Stomach (tissue), 9 donors: ENCODE data around the gene NFE2L3. TPM values are rescaled to one million over a fixed set of nuclear protein-coding genes. Genes with fewer than 3 reads are reported as not detected.

Experiments
- DNase-seq, 2 donors: peaks; one replicate each; pipeline versions ENCODE4 v3.0.0 to v3.0.0-alpha.2; 2013 to 2019
- H3K27ac ChIP-seq, 5 donors: fragments of 200-600 bp in 4 of 5; sonication (generic) in 4 of 5; one replicate each; pipeline ENCODE4 v1.5.1; 2013 to 2019; ENCODE audit warnings: mild to moderate bottlenecking in 1 of 5, moderate library complexity in 1 of 5
- H3K27me3 ChIP-seq, 3 donors: fragments of 200-600 bp; sonication (generic); one replicate each; pipeline ENCODE4 v1.5.1; 2017 to 2019; ENCODE audit warnings: mixed run types in 1 of 3
- H3K36me3 ChIP-seq, 4 donors: fragments of 200-600 bp; sonication (generic); 1 replicate in 3 of 4; 2 replicates in 1 of 4; pipeline ENCODE4 v1.5.1; 2016 to 2019
- H3K4me1 ChIP-seq, 4 donors: fragments of 200-600 bp; sonication (generic); one replicate each; pipeline ENCODE4 v1.5.1; 2016 to 2019
- H3K4me3 ChIP-seq, 4 donors: fragments of 200-600 bp; sonication (generic) in 3 of 4; one replicate each; pipeline ENCODE4 v1.5.1; 2016 to 2019; ENCODE audit warnings: mild to moderate bottlenecking in 1 of 4
- H3K9me3 ChIP-seq, 4 donors: fragments of 200-600 bp; sonication (generic); one replicate each; pipeline ENCODE4 v1.5.1; 2016 to 2019
- CTCF ChIP-seq, 7 experiments: fragments of 450-650 bp in 4 of 7; fragments of 200-600 bp in 3 of 7; sonication (generic) in 3 of 7; IDR thresholded peaks; one replicate each; pipeline ENCODE4 v1.5.1; 2016 to 2019; ENCODE audit warnings: antibody characterized with exemption in 7 of 7, control low read depth in 2 of 7, mild to moderate bottlenecking in 1 of 7
- EP300 ChIP-seq: sonication (generic); formaldehyde crosslinking; IDR thresholded peaks from one replicate; pipeline ENCODE4 v1.6.1; 2017; ENCODE audit warnings: antibody characterized with exemption
- POLR2A ChIP-seq, 4 donors: fragments of 450-650 bp; IDR thresholded peaks; one replicate each; pipeline ENCODE4 v1.6.1; 2016; ENCODE audit warnings: antibody characterized with exemption in 4 of 4, control low read depth in 2 of 4, mild to moderate bottlenecking in 1 of 4, moderate library complexity in 1 of 4
- POLR2AphosphoS5 ChIP-seq, 3 donors: sonication (generic); formaldehyde crosslinking; IDR thresholded peaks; one replicate each; pipeline ENCODE4 v1.6.1; 2016; ENCODE audit warnings: antibody characterized with exemption in 3 of 3
- WGBS, 5 donors: extraction: QIAGEN DNeasy Blood & Tissue Kit in 3 of 5; methylation state at CpG; one replicate each; pipeline versions ENCODE4 v1.1.5 to v1.1.7; 2013 to 2018; 5-methylcytosine and 5-hydroxymethylcytosine counted together
- intact Hi-C: fragments of 100-400 bp; cut with DNase I; formaldehyde crosslinking; loops from one replicate; pipeline ENCODE4 v1.15.1; 2023; ENCODE audit warnings: low total_unique reads
- polyA plus RNA-seq, 3 donors: library from polyadenylated mRNA; stranded (reverse); fragments of 200-250 nt; gene quantifications; one replicate each; pipeline ENCODE4 v1.2.3, GENCODE V29; 2013
- total RNA-seq, 5 donors: library from RNA; depleted of rRNA; stranded (reverse); fragments of >200 nt; gene quantifications; one replicate each; pipeline versions ENCODE4 v1.1.0 to v1.2.3, GENCODE V29; 2014 to 2016
- donor health status: healthy with polysubstance abuse.
- donor health status: Bipolar disorder and iron deficiency.
- donor health status: healthy.

NFE2L3 gene
- total and polyA plus RNA-seq, 8 donors, result 1.4 to 7.7 (median 4.9) TPM; not detected in 1

DNA sequence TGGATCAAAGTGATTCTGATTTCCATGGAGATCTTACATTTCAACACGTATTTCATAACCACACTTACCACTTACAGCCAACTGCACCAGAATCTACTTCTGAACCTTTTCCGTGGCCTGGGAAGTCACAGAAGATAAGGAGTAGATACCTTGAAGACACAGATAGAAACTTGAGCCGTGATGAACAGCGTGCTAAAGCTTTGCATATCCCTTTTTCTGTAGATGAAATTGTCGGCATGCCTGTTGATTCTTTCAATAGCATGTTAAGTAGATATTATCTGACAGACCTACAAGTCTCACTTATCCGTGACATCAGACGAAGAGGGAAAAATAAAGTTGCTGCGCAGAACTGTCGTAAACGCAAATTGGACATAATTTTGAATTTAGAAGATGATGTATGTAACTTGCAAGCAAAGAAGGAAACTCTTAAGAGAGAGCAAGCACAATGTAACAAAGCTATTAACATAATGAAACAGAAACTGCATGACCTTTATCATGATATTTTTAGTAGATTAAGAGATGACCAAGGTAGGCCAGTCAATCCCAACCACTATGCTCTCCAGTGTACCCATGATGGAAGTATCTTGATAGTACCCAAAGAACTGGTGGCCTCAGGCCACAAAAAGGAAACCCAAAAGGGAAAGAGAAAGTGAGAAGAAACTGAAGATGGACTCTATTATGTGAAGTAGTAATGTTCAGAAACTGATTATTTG is 33.3 kb downstream of the NFE2L3 start:
- H3K27ac ChIP-seq, result peak overlapping the region in 1 of 5 donors; percentile 47
- no peak overlapping the region for H3K4me3 ChIP-seq
- H3K27me3 ChIP-seq, result no peaks in the 10 kb centered on the region
- 88 to 90% (median 90%) methylated on average over 10 of the region's 10 CpGs for WGBS, 5 donors
- H3K4me1 ChIP-seq, result peaks cover 6 to 75% (median 38%) of the 10 kb centered on the region in 4 donors
- DNase-seq, result no peak
- TF ChIP-seq EP300, result no peak
- peaks cover 26 to 46% (median 34%) of the 10 kb centered on the region in 4 donors for H3K36me3 ChIP-seq
- intact Hi-C loops, result no loop called here
- no peaks in the 10 kb centered on the region for H3K9me3 ChIP-seq

DNA sequence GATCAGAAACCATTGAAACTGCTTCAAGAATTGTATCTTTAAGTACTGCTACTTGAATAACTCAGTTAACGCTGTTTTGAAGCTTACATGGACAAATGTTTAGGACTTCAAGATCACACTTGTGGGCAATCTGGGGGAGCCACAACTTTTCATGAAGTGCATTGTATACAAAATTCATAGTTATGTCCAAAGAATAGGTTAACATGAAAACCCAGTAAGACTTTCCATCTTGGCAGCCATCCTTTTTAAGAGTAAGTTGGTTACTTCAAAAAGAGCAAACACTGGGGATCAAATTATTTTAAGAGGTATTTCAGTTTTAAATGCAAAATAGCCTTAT is 33.8 kb downstream of the NFE2L3 start:
- peaks cover 31 to 51% (median 39%) of the 10 kb centered on the region in 4 donors for H3K36me3 ChIP-seq
- 87 to 100% (median 90%) methylated on average over 1 of the region's 1 CpG for WGBS, 5 donors
- no peaks in the 10 kb centered on the region for H3K27me3 ChIP-seq
- peaks cover 6 to 75% (median 38%) of the 10 kb centered on the region in 4 donors for H3K4me1 ChIP-seq
- H3K9me3 ChIP-seq, result no peaks in the 10 kb centered on the region
- intact Hi-C loops, result no loop called here
- TF ChIP-seq CTCF (IDR thresholded peaks at IDR 0.05), result no peak
- no peak for TF ChIP-seq POLR2A (IDR thresholded peaks at IDR 0.05)
- TF ChIP-seq POLR2AphosphoS5 (IDR thresholded peaks at IDR 0.05), result no peak
- no peak for TF ChIP-seq EP300
- no peak for DNase-seq
- H3K4me3 ChIP-seq, result no peak overlapping the region
- H3K27ac ChIP-seq, result peak overlapping the region in 1 of 5 donors; percentile 47

- H3K27ac ChIP-seq, result peak overlapping the region in 2 of 5 donors; percentile 16 to 47
- H3K4me3 ChIP-seq, result no peak overlapping the region
- peaks cover 40 to 60% (median 48%) of the 10 kb centered on the region in 4 donors for H3K36me3 ChIP-seq
- peaks cover 6 to 75% (median 37%) of the 10 kb centered on the region in 4 donors for H3K4me1 ChIP-seq
- TF ChIP-seq POLR2AphosphoS5 (IDR thresholded peaks at IDR 0.05) (peak in 2 of 3 donors; percentile 6 to 8), EP300 (no peak)
- no peaks in the 10 kb centered on the region for H3K9me3 ChIP-seq
- no peaks in the 10 kb centered on the region for H3K27me3 ChIP-seq
- 82 to 89% (median 85%) methylated on average over 5 of the region's 5 CpGs for WGBS, 5 donors
- intact Hi-C loops, result no loop called here
- DNase-seq, result no peak
Measured at GRCh38 chr7:26186364-26187311, 34.6 kb downstream of the NFE2L3 start.

DNA sequence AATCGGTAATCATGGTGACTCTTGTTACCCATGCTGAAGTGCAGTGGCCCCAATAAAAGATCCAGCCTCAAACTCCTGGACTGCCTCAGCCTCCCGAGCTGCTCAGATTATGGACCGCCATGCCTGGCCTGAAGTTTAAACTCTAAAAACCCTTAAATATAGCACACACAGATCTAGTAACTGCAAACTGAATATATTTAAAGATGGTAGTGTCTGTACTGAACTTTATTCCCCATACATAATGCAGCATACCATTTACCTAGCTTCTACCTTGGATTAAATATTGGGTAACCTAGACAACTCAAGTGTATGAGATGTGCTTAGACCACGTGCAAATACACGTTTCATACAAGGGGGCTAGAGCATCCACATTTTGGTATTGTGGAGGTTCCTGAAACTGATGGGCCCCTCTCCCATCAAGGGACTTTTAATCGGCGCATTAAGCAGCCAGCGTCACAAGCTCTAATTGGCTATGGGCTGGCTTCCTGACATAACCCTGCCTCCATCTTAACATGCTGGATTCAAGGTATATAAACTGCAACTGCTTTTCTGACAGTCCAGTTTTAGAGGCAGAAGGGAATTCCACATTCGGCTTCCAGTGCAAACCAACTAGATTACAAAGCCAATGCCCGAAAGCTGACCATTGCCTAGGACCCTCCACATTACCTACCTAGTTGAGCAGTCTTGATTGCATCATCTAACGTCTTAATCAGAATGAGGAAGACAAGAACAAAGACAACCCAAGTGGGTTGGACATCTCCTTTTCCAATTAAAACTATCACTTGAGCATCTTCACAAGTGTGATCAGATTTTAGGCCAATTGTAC is 35.6 kb downstream of the NFE2L3 start:
- WGBS, 5 donors, result 75 to 78% (median 76%) methylated on average over 11 of the region's 11 CpGs
- Histone ChIP-seq H3K4me1 (peaks cover 10 to 80% (median 42%) of the 10 kb centered on the region in 4 donors), H3K9me3 (no peaks in the 10 kb centered on the region), H3K36me3 (peaks cover 49 to 69% (median 57%) of the 10 kb centered on the region in 4 donors), H3K27ac (peak overlapping the region in 4 of 5 donors; percentile 13 to 47 (median 20)), H3K4me3 (no peak overlapping the region), H3K27me3 (no peaks in the 10 kb centered on the region)
- TF ChIP-seq EP300, result no peak
- peak in 1 of 3 donors; percentile 2 for TF ChIP-seq POLR2AphosphoS5 (IDR thresholded peaks at IDR 0.05)
- no peak for DNase-seq
- intact Hi-C loops, result no loop called here

- Histone ChIP-seq H3K9me3 (no peaks in the 10 kb centered on the region), H3K4me1 (peaks cover 13 to 80% (median 46%) of the 10 kb centered on the region in 4 donors), H3K36me3 (peaks cover 57 to 77% (median 65%) of the 10 kb centered on the region in 4 donors), H3K27me3 (no peaks in the 10 kb centered on the region), H3K4me3 (no peak overlapping the region), H3K27ac (peak overlapping the region in 2 of 5 donors; percentile 24 to 27)
- DNase-seq, result no peak
- TF ChIP-seq EP300, result no peak
- TF ChIP-seq POLR2AphosphoS5 (IDR thresholded peaks at IDR 0.05), result peak in 1 of 3 donors; percentile 32
- WGBS, 5 donors, result 85 to 91% (median 87%) methylated on average over 9 of the region's 9 CpGs
- intact Hi-C loops, result no loop called here
Measured at GRCh38 chr7:26188206-26188956, 36.4 kb downstream of the NFE2L3 start.
